Endothelial cell (in vitro differentiated cells): ENCODE results near the gene MSN. TPM values are rescaled to one million over a fixed set of nuclear protein-coding genes. Genes with fewer than 3 reads are reported as not detected.
"Not testable (repeated sequence)": the region's sequence is repeated elsewhere in the genome, so short reads cannot be mapped to it uniquely, and the experiment has no call there.

Source experiments
- DNase-seq: peaks from one replicate; pipeline ENCODE4 v3.0.0; 2021; ENCODE audit warnings: low spot score
- H3K27ac Mint-ChIP-seq: one replicate; pipeline ENCODE4 v1.8.0; 2021; ENCODE audit warnings: mixed read lengths, inconsistent platforms; ENCODE audit not compliant: unreplicated experiment
- H3K27me3 Mint-ChIP-seq: one replicate; pipeline ENCODE4 v1.8.0; 2021; ENCODE audit warnings: mild to moderate bottlenecking, moderate library complexity, mixed read lengths, inconsistent platforms; ENCODE audit not compliant: unreplicated experiment
- H3K36me3 Mint-ChIP-seq: one replicate; pipeline ENCODE4 v1.8.0; 2021; ENCODE audit warnings: mild to moderate bottlenecking, low read depth, mixed read lengths, inconsistent platforms; ENCODE audit not compliant: unreplicated experiment
- H3K4me1 Mint-ChIP-seq: one replicate; pipeline ENCODE4 v1.8.0; 2021; ENCODE audit warnings: mild to moderate bottlenecking, mixed read lengths, inconsistent platforms; ENCODE audit not compliant: unreplicated experiment
- H3K4me3 Mint-ChIP-seq: one replicate; pipeline ENCODE4 v1.8.0; 2021; ENCODE audit warnings: mild to moderate bottlenecking, mixed read lengths, inconsistent platforms; ENCODE audit not compliant: unreplicated experiment
- H3K9me3 Mint-ChIP-seq: one replicate; pipeline ENCODE4 v1.8.0; 2021; ENCODE audit warnings: mixed read lengths, inconsistent platforms; ENCODE audit not compliant: unreplicated experiment
- long read RNA-seq: library from polyadenylated mRNA; unstranded; transcript quantifications from one replicate; pipeline ENCODE4 v2.0.0, GENCODE V29; 2020; ENCODE audit not compliant: unreplicated experiment
- total RNA-seq: library from RNA; stranded (reverse); fragmentation: NEBNext Ultra II Directional; extraction: Animal tissue kit (Norgen Biotek cat#: 25700); gene quantifications from one replicate; pipeline ENCODE4 v1.2.1, GENCODE V29; 2021; ENCODE audit not compliant: unreplicated experiment
- TF ChIP-seq, protein P1 (sequence below): fragments of 200-600 bp; sonication (generic); IDR thresholded peaks from one replicate; pipeline ENCODE4 v1.5.0; 2021; ENCODE audit warnings: antibody characterized with exemption; ENCODE audit not compliant: unreplicated experiment

MSN gene
- 590 TPM for total RNA-seq
- long read RNA-seq, transcript MSN-201 (13 exons, 3,944 nt), result major isoform, 73 of 98 reads
- long read RNA-seq, partial matches to known transcripts, result 22 of 98 reads
- long read RNA-seq, other reads (novel, unspliced or antisense), result 3 of 98 reads

DNA sequence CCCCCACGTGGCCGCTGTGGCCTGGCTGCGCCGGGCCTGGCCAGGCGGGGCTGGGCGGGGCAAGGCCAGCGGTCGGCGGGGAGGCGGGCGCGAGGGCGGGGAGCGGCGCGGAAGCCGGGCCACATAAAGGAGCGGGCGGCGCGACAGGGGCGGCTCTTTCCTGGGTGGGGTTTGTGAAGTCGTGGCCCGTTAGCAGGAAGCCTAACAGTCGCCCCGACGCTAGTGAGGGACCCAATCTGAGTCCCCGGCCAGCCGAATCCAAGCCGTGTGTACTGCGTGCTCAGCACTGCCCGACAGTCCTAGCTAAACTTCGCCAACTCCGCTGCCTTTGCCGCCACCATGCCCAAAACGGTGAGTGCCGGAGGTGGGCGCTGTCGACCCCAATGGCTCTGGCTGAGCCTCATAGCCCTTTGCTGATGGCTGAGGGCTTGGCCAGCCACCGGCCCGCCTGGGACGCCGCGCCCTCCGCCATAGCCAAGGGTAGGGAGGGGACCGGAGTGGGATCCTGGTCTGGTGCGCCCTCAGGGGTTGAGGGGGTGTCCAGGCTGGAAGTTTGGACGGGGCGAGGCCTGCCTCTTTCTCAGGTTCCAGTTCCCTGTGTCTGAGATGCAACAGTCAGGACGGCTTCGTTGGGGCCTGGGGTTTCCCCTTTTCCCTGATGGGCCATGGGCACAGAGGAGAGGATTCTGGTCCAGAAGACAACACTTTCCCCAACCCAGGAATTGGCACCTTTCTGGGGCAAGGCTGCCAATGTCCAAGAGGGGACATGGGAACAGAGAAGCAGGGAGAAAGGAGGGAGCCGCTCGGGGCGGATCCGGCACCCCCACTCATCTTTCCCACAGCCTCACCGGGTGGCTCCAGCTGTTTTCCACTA lies at the start of gene MSN:
Gene MSN (plus strand): TSS at position 152 of the 874 bp plus-strand sequence. CDS start 188 bp downstream, at position 340.
- Mint-ChIP-seq H3K27ac (peak within 1 kb of the TSS; percentile 94), H3K36me3 (peaks cover 8% of the 10 kb centered on the region), H3K9me3 (no peaks in the 10 kb centered on the region), H3K4me3 (peak within 1 kb of the TSS; percentile 93), H3K27me3 (peaks cover 2% of the 10 kb centered on the region), H3K4me1 (peaks cover 25% of the 10 kb centered on the region)
- TF ChIP-seq, protein P1, sequence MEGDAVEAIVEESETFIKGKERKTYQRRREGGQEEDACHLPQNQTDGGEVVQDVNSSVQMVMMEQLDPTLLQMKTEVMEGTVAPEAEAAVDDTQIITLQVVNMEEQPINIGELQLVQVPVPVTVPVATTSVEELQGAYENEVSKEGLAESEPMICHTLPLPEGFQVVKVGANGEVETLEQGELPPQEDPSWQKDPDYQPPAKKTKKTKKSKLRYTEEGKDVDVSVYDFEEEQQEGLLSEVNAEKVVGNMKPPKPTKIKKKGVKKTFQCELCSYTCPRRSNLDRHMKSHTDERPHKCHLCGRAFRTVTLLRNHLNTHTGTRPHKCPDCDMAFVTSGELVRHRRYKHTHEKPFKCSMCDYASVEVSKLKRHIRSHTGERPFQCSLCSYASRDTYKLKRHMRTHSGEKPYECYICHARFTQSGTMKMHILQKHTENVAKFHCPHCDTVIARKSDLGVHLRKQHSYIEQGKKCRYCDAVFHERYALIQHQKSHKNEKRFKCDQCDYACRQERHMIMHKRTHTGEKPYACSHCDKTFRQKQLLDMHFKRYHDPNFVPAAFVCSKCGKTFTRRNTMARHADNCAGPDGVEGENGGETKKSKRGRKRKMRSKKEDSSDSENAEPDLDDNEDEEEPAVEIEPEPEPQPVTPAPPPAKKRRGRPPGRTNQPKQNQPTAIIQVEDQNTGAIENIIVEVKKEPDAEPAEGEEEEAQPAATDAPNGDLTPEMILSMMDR, result no peak
- DNase-seq, result peak; percentile 52

DNA sequence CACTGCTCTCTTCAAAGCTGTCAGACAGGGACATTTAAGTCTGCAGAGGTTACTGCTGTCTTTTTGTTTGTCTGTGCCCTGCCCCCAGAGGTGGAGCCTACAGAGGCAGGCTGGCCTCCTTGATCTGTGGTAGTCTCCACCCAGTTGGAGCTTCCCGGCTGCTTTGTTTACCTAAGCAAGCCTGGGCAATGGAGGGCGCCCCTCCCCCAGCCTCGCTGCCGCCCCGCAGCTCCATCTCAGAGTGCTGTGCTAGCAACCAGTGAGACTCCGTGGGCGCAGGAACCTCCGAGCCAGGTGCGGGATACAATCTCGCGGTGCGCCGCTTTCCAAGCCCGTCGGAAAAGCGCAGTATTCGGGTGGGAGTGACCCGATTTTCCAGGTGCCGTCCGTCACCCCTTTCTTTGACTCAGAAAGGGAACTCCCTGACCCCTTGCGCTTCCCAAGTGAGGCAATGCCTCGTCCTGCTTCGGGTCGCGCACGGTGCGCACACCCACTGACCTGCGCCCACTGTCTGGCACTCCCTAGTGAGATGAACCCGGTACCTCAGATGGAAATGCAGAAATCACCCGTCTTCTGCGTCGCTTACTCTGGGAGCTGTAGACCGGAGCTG lies 47.3 kb upstream of the MSN start:
- H3K4me1 Mint-ChIP-seq, H3K9me3 Mint-ChIP-seq, DNase-seq, H3K27ac Mint-ChIP-seq, H3K4me3 Mint-ChIP-seq, H3K36me3 Mint-ChIP-seq, H3K27me3 Mint-ChIP-seq: not testable (repeated sequence)

DNA sequence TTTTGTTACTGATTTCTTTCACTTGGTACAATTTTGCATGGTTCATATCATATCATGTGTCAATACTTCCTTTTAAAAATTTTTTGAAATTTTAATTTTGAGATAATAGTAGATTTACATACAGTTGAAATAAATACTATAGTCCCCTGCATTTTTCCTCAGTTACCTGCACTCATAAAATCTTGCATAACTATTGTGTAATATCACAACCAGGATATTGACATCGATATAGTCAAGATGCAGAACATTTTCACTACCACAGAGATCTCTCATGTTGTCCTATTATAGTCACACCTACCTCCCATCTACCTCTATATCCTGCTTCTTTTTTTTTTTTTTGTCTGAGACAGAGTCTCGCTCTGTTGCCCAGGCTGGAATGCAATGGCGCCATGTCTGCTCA lies 36.7 kb upstream of the MSN start:
- H3K9me3 Mint-ChIP-seq, result no peaks in the 10 kb centered on the region
- no peak overlapping the region for H3K27ac Mint-ChIP-seq
- H3K4me1 Mint-ChIP-seq, result peaks cover 3% of the 10 kb centered on the region
- peaks cover 3% of the 10 kb centered on the region for H3K27me3 Mint-ChIP-seq
- no peak overlapping the region for H3K4me3 Mint-ChIP-seq
- TF ChIP-seq, protein P1, result no peak
- H3K36me3 Mint-ChIP-seq, result no peaks in the 10 kb centered on the region
- no peak for DNase-seq

DNA sequence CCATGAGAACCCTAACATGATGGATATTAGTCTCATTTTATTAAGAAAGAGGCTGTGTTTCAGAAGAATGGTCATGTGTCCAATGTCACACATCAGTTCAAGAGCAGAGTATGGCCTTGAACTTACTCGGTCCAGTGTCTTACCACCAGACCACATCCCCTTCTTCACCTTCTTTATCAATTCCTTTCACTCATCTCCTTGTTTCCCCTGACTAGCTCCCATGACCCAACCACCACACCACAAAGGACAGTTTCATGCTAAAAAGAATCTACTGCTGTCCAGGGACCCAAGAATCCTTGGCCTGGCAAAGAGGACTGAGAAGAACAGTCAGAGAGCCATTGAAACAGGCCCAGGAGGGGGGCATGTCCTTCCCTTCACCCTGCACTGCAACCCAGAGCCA lies 33.6 kb upstream of the MSN start:
- H3K4me3 Mint-ChIP-seq, result no peak overlapping the region
- TF ChIP-seq, protein P1, result no peak
- peaks cover 3% of the 10 kb centered on the region for H3K4me1 Mint-ChIP-seq
- H3K27ac Mint-ChIP-seq, result no peak overlapping the region
- DNase-seq, result no peak
- no peaks in the 10 kb centered on the region for H3K36me3 Mint-ChIP-seq
- no peaks in the 10 kb centered on the region for H3K9me3 Mint-ChIP-seq
- peaks cover 6% of the 10 kb centered on the region for H3K27me3 Mint-ChIP-seq

DNA sequence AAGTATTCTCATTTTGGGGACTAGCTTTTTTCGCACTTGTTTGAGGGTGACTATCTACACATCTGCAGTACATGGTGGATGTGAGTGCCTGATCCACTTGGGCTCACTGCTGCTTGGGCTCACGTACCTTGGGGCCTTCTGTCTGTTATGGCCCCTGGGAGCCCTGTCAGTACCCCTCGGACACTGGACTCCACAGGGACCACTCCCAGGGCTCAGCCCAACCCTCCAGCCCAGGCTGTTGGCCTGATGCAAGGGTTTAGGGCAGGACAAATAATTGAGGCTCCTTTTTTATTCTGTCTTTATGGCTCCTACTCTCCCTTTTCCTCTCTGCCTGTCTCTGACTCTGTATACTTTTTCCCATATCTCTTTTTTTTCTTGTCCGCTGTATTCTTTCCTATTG lies 32.7 kb upstream of the MSN start:
- Mint-ChIP-seq H3K9me3 (no peaks in the 10 kb centered on the region), H3K36me3 (no peaks in the 10 kb centered on the region), H3K4me1 (peaks cover 3% of the 10 kb centered on the region), H3K4me3 (no peak overlapping the region), H3K27ac (no peak overlapping the region), H3K27me3 (peaks cover 6% of the 10 kb centered on the region)
- TF ChIP-seq, protein P1, result no peak
- no peak for DNase-seq
